HG03460 (cell line): Measurements from ENCODE around the gene RCAN2.

ENCODE experiments used
- ATAC-seq: cut with Tn5 transposase; IDR thresholded peaks from one replicate; pipeline ENCODE4 v1.9.1; 2021; ENCODE audit not compliant: unreplicated experiment

Gene RCAN2

DNA sequence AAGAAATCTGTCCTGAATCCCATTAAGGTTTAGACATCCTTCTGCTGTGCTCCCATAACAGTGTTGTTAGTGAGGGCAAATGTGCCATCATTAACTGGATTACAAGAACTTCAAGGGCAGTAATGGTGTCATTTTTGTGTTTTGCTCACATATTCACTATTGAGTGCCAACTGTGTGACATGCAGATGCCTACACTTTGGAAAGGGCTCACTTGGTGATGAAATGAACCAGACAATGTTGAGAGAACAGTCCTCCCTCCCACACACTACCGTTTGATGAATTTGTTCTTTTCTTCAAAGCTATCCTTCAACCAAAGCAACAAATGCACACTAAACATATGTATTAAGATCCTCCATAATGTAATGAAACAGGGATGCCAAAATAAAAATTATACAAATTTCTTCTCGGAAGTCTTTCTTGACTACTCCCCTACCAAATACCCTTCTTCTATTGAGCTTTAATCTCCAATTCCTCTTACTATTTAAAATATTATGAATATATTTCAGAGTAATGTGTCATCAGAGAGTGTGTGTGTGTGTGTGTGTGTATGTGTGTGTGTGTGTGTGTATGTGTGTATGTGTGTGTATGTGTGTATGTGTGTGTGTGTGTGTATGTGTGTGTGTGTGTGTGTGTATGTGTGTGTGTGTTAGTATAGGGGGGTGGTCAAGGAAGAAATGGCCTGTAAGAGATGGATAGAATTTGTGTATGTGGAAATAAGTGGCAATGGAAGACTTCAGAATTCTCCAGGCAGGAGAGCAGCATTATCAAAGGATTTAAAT, 228.1 kb downstream of the RCAN2 start:
- no peak for ATAC-seq

DNA sequence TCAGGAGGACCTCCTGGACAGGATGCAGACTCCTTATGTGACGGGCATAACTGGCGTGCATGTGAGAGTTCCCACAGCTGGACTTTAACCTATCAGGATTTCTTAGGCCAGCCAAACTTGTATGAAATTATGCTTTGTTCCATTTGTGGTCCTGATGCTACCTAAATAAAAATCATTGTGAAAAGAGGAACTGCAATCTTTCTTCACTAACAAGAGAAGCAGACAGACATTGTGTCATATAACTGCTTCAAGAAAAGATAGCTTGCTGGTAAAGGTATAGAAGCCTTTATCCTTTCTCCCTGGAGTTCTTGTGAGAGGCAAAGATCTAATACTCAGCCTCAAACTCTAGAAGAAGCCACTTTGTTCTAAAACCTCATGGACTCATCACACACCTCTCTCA, 233.0 kb downstream of the RCAN2 start:
- no peak for ATAC-seq

DNA sequence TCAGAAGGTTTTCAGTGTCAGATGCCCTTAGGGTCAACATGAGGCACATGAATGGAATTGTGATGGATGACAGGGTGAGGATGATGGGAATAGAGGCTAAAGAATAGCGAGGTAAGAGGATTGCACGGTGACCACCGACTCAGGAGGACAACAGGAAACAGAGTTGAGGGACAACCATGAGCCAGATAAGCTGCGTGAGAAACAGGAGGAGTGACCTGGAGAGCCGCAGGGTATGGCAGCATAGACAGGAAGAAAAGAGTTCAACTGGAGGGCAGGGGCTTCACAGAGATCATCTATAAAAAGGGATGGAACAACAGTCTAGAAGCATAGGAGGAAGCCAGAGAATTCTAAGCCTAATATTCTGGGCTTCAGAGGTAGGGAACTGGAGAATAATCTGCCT, 235.7 kb downstream of the RCAN2 start:
- no peak for ATAC-seq

DNA sequence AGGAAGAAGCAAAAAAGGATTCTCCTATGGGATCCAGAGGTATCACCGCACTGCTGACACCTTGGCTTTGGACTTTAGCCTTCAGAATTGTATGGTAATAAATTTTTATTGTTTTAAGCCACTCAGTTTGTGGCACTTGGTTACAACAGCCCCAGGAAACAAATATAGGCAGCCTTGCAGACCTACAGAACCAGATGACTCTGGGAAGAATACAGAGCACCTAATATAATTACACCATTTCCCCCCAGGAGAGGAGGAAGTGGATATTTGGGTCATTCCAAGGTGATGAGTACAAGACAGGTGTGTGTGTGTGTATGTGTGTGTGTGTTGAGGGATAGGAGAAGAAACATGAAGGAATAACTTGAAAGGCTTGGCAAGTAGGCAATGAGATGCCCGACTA, 236.3 kb downstream of the RCAN2 start:
- ATAC-seq, result no peak

DNA sequence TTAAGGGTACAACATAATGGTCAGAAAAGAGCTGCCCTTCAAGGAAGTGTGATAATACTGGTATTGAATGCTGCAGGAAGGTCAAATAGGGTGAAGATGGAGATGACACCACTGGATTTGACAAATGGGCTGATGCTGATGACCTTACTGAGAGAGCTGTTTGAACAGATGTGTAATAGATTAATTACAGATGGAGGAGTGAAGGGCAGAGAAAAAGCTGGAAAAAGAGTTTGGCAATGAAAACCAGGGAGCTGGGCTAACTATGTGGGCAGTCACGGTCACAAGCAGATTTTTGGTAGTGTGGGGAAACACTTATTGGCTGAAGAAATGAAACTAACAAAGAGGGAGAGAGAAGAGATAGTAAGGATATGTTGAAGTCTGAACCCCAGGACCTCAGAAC, 236.9 kb downstream of the RCAN2 start:
- no peak for ATAC-seq

DNA sequence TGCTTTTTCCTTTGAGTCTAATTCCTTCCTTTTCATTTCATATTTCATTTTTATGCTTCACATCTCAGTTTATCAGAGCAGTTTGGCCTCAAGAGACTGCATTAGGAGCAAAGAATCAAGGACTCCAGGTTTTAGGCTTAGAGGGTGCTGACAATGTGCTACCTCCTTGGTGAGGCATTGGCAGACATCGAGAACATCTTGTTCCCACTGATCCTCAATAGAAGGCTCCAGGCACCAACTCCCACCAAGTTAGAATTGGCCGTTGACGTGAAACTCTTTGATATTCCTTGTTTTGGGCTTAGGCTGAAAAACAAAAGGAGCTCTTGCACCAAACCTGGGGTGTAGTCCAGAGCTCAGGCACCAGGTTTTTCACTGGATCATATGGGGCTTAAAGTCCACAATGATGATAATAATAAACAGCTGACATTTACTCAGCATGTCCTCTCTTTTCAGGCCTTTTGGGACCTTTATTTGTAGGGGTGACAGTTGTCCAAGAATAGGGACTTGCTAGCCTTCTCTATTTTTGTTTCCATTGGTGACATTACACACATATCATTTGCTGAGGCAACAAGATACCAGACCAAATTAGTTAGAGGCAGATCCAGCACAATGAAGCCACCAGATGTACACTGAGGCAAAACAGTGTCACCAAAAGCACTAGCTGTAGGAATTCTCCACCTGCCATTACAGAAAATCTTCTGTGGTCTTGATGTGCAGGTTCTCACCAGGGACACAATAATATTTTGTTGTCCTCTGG, 239.5 kb downstream of the RCAN2 start:
- no peak for ATAC-seq

DNA sequence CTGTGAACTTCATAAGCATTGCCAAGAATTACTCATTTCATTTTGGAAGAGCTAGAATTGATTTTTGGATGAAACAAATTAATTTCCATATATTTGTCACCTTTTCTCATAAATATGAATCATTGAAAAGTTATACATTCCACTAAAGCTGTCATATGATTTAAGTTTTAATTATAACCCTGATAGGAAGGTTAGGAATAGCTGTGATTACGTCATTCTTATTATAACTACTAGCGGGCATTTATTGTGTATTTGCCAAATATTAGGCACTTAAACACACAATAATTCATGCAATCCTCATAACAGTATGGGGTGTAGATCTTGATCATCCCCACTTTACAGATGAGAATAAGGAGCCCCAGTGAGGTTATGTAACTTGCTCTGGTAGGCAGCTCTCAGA, 243.1 kb downstream of the RCAN2 start:
- ATAC-seq, result no peak

DNA sequence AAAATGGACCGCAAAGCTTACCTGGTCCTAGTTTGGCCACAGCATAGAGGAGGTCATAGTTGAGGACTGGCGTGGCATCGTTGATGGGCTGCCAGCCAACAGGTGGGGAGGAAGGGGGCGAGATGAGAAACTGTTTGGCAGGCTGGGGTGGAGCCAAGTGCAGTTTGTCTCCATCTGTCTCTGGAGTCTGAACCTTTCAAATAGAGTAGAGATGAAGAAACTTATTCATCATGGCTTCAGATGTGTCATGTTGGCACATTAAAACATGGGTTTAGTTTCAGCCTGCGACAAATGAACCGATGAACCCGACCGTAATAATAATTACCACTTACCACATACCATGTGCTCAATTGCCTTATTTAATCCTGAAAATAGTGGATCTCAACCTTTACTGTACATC, 244.5 kb downstream of the RCAN2 start:
- ATAC-seq, result no peak

DNA sequence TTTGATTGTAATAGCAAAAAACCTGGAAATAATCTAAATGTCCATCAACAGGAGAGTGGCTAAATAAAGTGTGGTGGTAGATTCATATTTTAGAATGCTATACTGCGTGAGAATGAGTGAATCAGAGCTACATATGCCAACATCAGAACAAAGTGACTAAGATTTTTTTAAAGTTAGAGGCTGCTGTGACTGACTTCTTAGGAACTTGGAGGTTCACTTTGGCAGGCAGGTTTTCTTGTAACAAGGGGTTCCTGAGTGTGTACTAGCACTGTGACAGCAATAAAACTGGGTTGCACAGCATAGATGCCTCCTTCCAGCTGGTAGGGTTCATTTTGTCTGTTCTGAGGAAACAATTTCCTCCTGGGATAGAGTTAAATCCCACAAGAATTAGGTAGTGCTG, 245.2 kb downstream of the RCAN2 start:
- ATAC-seq, result no peak

DNA sequence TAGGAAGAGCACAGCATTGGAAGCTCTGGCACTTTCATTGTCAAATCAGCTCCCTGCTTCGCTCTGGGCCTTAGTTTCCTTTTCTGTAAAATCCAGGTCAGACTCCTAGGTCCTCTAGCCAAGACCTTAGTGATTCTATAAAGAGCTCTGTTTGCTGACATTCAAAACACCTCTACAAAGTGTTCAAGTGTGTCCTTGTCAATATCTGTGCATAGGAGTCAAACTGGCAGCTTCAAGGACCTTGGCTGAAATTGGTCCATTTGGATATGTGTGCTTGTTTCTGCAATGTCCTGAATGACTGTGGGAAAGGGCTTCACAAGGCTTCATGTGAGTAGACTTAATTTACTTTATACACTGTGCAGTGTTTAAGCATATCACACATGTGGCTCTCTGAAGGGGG, 246.6 kb downstream of the RCAN2 start:
- ATAC-seq, result no peak

DNA sequence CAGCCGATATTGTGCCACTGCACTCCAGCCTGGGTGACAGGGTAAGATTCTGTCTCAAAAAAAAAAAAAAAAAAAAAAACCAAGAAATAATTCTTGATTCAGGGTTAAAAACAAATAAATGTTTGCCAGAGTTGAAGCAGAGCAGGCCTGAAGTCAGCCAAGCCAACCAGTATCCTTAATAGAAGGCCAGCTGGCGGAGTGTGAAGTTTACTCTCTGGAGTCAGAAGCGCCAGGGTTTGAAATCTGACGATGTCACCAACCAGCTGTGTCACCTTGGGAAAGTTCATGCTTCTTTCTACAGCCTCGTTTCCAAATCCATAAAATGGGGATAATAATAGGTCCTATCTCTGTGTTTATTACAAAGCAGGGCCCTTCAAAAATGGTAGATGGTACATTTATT, 247.5 kb downstream of the RCAN2 start:
- no peak for ATAC-seq

DNA sequence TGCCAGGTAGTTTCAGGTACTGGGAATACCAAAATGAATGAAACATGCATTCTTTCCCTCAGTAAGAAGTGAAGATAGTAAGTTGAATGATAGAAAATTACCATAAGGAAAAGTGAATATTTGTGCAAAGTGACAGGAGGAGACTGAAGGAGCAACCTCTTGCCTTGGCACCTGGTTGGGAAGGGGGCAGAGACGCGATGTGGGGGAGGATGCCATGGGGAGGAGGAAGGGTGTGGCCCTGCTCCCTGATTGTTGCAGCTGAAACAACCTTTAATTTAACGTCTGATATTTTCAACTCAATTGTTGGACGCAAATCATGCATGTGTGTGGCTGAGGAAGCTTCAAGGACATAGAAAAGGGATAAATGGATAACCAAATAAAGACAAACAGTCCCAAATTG, 248.3 kb downstream of the RCAN2 start:
- ATAC-seq, result no peak

DNA sequence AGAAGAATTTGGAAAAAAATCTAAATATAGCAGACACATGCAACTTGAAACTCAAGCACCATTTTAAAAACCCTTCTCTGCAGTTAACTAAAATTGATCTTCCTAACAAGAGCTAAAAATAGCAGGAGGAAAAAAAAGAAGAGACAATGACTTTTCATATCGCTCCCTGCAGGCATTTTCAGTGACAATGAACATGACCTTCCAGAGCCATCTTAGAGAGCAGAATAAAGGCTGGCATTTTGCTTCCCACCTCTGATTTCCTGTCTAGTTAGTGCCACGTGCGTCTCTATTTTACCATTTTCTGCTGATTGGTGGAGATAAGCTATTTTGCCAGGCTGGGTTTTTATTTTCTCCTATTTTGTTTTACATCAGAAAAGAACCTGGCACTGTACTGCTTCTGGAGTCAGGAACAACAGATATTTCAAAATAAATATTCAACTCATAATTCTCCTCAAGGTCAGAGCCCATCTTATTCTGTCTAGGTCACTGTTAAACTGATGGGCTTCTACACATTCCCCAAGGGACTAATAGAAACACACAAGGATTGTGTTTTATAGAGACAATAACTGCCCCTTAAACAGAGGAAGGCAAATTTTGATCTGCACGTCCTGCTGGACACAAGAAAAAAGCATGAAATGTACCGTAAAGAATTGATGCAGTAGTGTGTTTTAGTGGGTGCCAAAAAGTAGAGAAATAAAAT, 250.2 kb downstream of the RCAN2 start:
- ATAC-seq, result no peak

DNA sequence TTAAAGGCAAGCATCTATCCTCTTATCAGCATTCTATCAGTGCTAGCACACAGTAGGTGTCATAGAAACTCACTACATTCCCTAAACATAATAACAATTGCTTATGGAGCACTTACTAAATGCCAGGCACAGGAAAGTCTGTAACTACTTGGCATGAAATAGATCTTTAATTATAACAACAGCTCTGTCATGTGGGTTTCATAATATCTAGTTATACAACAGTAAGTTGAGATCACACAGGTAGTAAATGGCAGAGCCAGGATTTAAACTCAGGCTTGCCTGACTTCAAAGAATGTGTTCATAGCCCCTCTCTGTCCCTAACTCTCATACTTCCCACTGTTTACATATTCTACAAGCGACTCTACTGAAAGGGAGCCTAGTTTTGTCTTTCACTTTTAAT, 254.5 kb downstream of the RCAN2 start:
- ATAC-seq, result no peak

DNA sequence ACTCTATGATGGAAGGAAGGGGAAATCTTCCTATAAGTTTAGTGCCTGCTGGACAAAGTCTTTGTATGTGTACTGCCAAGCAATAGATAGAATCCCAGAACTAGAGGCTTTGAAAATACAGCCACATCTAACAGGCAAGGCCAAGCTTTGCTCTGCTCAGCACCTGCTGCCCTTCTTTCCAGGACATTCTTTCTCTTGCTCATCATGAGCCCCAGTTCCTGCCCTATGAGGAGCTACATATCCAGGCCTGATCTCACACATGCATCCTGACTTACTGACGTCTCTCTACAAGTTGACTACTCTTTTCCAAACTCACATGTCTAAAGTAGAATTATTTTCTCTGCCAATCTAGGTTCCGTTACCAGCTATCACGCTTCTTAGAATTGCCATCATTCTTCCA, 256.0 kb downstream of the RCAN2 start:
- ATAC-seq, result no peak

DNA sequence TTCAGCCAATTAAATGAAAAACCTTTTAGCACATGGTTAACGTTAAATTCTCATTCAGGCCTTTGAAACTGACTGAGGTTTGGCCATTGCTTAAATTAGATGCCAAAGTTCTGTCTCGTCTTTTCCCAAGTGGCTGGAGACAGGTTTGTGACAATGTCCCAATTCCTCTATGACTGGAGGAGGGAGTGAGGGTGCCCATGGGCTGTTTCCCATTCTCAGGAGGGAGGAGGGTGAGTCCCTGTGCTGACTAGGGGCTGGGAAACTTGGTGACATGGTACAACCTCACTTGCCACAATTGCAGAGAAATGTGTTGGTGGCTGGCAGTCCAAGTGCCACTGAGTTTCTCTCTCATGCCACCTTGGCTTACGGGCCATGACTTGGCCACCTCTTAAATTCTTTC, 256.5 kb downstream of the RCAN2 start:
- ATAC-seq, result no peak

DNA sequence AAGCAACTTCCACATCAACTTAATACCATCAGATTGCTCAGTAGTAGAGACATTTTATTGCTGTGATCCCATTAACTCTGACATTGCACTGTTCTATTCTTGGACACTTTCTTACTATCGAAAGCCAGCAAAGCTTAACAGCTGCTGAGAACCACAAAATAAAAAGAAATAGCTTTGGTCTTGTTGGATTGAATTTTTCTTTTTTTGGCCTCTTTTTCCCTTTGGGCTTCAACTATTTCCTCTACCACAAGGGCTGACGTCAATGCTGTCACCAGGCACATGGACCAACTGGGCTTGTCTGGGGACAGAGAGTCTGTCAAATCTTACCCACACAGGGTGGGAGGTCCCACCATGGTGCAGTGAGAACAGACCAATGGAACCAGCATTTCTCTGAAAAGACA, 257.1 kb downstream of the RCAN2 start:
- no peak for ATAC-seq

DNA sequence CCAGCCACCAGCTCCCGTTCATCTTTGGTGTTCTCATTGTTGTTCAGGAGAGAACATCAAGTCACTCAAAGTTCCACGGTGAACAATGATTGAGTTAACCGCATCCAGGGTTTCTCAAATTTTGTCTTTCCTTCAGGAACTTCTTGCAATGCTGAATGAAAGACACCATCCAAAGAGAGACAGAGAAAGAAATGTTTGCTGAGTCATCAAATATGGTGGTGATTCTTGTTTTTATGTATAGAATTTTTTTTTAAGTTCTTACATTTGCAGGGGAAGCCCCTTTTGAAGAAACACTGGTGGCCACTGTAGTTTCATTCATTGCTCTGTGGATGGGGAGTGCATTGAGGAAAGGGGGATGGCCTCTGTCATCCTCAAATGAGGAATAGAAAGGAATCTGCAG, 258.1 kb downstream of the RCAN2 start:
- no peak for ATAC-seq

DNA sequence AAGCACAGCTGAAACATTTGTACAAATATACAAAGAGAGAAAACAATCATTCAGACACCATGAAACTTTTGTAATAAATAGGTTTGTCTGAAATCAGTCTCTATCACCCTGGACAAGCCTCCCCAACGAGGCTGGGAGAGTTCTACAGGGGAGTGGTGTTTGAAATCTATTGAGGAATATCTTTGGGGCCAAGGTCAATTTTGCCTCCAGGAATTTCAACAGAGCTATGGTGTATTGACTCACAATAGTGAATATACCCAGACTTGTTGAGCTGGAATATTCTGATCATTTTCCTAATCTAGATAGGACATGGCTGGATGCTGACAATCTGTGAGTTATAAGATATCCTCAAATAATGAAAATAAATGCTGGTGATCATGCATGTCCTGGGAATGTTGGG, 269.0 kb downstream of the RCAN2 start:
- no peak for ATAC-seq

DNA sequence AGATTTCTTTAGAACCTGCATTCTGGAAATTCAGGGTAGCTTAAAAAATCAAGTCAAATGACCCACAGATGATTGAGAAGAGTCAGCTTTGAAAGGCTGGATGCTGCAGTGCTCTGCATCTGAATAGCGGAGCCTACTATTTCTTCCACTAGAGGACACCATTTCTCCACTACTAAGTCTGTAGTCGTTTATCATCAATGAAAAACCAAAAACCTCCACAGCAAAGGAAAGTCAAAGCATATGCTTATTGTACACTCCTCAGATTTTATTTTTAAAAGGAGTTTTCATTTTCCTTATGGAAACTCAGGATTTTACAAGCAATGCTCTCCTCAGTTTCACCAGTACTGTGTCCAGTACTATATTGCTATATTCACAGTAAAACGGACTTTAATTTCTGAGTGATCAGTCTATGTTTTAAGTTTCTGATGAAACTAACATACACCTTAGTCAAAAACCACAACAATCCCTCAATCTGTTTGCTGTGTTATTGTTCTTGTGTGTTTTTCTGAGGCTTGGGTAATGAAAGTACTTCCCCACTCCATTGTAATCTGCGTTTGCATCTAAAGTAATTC, 269.9 kb downstream of the RCAN2 start:
- peak; percentile 58 for ATAC-seq

DNA sequence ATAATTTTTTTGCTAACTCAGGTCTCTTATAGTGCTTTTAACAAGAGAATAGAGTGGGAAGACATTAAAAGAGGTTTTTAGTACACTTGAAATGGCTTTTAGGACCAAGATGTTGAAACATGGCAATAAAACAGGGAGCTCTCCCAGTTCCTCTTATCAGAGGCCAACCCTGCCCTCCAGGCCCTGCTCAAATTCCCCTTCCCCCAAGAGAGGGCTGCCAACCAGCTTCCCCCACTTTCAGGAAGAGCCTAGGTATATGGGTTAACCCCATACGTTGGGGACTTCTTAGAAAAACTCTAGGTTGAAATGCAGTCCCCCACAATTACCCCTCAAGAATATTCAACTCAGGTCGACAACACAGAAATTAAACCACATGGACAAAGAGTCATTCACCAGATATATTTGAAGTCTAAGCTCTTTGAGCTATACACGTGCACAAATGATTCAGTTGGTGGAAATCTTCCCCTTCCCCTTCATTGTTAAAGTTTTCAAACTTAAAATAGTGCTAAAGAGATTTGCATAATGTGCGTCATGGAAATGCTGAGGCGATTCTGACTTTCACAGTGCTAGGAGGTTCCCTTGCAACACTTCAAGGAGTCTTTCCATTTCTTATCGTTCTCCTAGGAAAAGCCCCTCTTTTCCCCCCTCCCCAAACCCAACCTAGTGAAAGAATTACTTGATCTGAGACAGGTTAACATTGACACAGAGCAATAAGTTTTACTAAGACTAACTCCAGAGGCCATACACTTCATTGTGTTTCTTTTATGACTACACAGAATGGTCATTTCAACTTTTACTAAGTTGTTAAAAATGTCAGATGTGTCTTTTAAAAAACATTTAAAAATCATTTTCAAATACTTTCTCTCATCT, 270.7 kb downstream of the RCAN2 start:
- ATAC-seq, result peak; percentile 54
